Tibial nerve (tissue), 4 donors: ENCODE measurements around the gene C9orf72.

Experiments
- CTCF ChIP-seq, 5 experiments: fragments of 200-600 bp in 3 of 5; fragments of 450-650 bp in 2 of 5; sonication (generic) in 3 of 5; IDR thresholded peaks; one replicate each; pipeline ENCODE4 v1.5.1; 2016 to 2019; ENCODE audit warnings: antibody characterized with exemption in 5 of 5, mild to moderate bottlenecking in 3 of 5, moderate library complexity in 2 of 5
- EP300 ChIP-seq, 2 donors: sonication (generic); formaldehyde crosslinking; IDR thresholded peaks; one replicate each; pipeline ENCODE4 v1.6.1; 2017; ENCODE audit warnings: antibody characterized with exemption in 2 of 2, mild to moderate bottlenecking in 1 of 2
- POLR2A ChIP-seq, 2 donors: fragments of 450-650 bp; IDR thresholded peaks; one replicate each; pipeline ENCODE4 v1.6.1; 2017; ENCODE audit warnings: antibody characterized with exemption in 2 of 2, mild to moderate bottlenecking in 2 of 2, moderate library complexity in 2 of 2

- TF ChIP-seq CTCF (IDR thresholded peaks at IDR 0.05) (no peak), EP300 (IDR thresholded peaks at IDR 0.05) (no peak), POLR2A (IDR thresholded peaks at IDR 0.05) (no peak)
Observed at GRCh38 chr9:27601396-27601795, 28.1 kb upstream of the C9orf72 start.
